ENCODE measurements around the gene UBE2E2. TPM values are rescaled to one million over a fixed set of nuclear protein-coding genes. Genes with fewer than 3 reads are reported as not detected.

The UBE2E2 gene
- total RNA-seq, 1 donor from 2014 or later, result 89.8 TPM

DNA sequence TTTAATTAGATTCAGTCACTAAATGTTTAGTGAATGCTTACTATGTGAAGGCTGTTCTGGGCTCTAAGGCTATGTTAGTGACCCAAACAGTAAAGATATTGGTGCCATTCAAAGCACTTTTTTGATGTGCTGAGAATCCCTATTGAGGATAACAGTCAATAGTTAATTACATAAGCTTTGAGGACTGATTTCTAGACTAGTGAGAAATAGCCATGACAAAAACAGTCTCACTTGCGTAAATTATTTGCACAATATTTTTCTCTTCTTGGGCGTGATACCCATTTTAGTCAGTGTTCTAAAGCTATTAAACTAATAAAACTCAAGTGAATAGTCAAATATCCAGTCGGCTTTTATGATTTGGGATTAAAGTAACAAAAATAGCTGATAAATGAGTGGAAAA, 74.6 kb downstream of the UBE2E2 start:
- Mint-ChIP-seq H3K27ac (no peak overlapping the region), H3K9me3 (peaks cover 3% of the 10 kb centered on the region), H3K36me3 (no peaks in the 10 kb centered on the region), H3K27me3 (ENCODE audit: insufficient read depth, low read depth) (peaks cover 4% of the 10 kb centered on the region), H3K4me1 (peaks cover 23% of the 10 kb centered on the region), H3K4me3 (no peak overlapping the region)
- DNase-seq (ENCODE audit: low spot score), result no peak
- Histone ChIP-seq H3K9me3 (ENCODE audit: low read depth) (no peaks in the 10 kb centered on the region), H3K27me3 (no peaks in the 10 kb centered on the region), H3K36me3 (no peaks in the 10 kb centered on the region), H4K20me1 (ENCODE audit: low read depth) (peaks cover 43% of the 10 kb centered on the region), H3K9ac (no peak overlapping the region), H3K4me1 (peaks cover 16% of the 10 kb centered on the region), H3K4me2 (no peak overlapping the region), H3K4me3 (no peak overlapping the region), H3F3A (ENCODE audit: low read depth) (no peaks in the 10 kb centered on the region), H2AFZ (replicated peaks) (no peak overlapping the region), H3K27ac (no peak overlapping the region), H3K79me2 (ENCODE audit: low read depth) (peaks cover 35% of the 10 kb centered on the region)
- TF ChIP-seq EZH2phosphoT487 (IDR thresholded peaks at IDR 0.05), result no peak
- no peak for TF ChIP-seq EZH2 (IDR thresholded peaks at IDR 0.05)
- TF ChIP-seq, protein P1, sequence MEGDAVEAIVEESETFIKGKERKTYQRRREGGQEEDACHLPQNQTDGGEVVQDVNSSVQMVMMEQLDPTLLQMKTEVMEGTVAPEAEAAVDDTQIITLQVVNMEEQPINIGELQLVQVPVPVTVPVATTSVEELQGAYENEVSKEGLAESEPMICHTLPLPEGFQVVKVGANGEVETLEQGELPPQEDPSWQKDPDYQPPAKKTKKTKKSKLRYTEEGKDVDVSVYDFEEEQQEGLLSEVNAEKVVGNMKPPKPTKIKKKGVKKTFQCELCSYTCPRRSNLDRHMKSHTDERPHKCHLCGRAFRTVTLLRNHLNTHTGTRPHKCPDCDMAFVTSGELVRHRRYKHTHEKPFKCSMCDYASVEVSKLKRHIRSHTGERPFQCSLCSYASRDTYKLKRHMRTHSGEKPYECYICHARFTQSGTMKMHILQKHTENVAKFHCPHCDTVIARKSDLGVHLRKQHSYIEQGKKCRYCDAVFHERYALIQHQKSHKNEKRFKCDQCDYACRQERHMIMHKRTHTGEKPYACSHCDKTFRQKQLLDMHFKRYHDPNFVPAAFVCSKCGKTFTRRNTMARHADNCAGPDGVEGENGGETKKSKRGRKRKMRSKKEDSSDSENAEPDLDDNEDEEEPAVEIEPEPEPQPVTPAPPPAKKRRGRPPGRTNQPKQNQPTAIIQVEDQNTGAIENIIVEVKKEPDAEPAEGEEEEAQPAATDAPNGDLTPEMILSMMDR (IDR thresholded peaks at IDR 0.05), result no peak

DNA sequence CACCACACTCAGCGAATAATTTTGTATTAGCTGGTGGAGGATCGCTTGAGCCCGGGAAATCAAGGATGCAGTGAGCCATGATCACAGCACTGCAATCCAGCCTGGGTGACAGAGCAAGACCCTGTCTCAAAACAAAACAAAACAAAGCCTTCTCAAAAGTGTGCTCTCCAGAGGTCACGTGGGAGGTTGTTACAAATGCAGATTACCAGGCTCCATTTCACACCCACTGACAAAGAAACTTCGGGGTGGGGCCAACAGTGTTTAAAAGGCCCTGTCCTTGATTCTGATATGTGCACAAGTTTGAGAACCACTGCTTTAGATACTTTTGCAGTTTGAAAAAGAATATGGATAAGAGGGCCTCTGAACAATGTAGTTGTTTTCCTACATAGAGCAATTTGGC, 80.5 kb downstream of the UBE2E2 start:
- Mint-ChIP-seq H3K27ac (no peak overlapping the region), H3K27me3 (ENCODE audit: insufficient read depth, low read depth) (no peaks in the 10 kb centered on the region), H3K9me3 (peaks cover 21% of the 10 kb centered on the region), H3K36me3 (peaks cover 8% of the 10 kb centered on the region), H3K4me1 (peaks cover 18% of the 10 kb centered on the region), H3K4me3 (no peak overlapping the region)
- no peak for TF ChIP-seq EZH2 (IDR thresholded peaks at IDR 0.05)
- TF ChIP-seq, protein P1 (IDR thresholded peaks at IDR 0.05), result no peak
- TF ChIP-seq EZH2phosphoT487 (IDR thresholded peaks at IDR 0.05), result no peak
- Histone ChIP-seq H3K4me2 (peak overlapping the region; percentile 14), H3K9ac (no peak overlapping the region), H3K27me3 (no peaks in the 10 kb centered on the region), H4K20me1 (ENCODE audit: low read depth) (peaks cover 54% of the 10 kb centered on the region), H3K79me2 (ENCODE audit: low read depth) (peaks cover 74% of the 10 kb centered on the region), H2AFZ (replicated peaks) (no peak overlapping the region), H3F3A (ENCODE audit: low read depth) (no peaks in the 10 kb centered on the region), H3K4me3 (no peak overlapping the region), H3K36me3 (no peaks in the 10 kb centered on the region), H3K9me3 (ENCODE audit: low read depth) (no peaks in the 10 kb centered on the region), H3K27ac (peak overlapping the region; percentile 25), H3K4me1 (peaks cover 22% of the 10 kb centered on the region)
- DNase-seq (ENCODE audit: low spot score), result no peak

DNA sequence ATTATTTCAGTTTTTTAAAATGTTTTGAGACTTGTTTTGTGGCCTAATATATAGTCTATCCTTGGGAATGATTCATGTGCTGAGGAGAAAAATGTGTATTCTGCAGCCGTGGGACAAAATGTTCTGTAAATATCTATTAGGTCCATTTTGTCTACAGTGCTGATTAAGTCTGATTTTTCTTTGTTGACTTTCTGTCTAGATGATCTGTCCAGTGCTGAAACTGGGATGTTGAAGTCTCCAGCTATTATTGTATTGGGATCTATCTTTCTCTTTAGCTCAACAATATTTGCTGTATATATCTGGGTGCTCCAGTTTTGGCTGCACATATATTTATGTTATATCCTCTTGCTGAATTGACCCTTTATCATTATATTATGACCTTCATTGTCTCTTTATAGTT, 85.2 kb downstream of the UBE2E2 start:
- Mint-ChIP-seq H3K9me3 (peaks cover 21% of the 10 kb centered on the region), H3K36me3 (peaks cover 8% of the 10 kb centered on the region), H3K4me3 (no peak overlapping the region), H3K27ac (no peak overlapping the region), H3K27me3 (ENCODE audit: insufficient read depth, low read depth) (no peaks in the 10 kb centered on the region), H3K4me1 (peaks cover 6% of the 10 kb centered on the region)
- H4K20me1 ChIP-seq (ENCODE audit: low read depth), result peaks cover 57% of the 10 kb centered on the region
- no peaks in the 10 kb centered on the region for H3F3A ChIP-seq (ENCODE audit: low read depth)
- no peak for DNase-seq (ENCODE audit: low spot score)
- H3K79me2 ChIP-seq (ENCODE audit: low read depth), result peaks cover 66% of the 10 kb centered on the region
- no peak overlapping the region for H3K4me3 ChIP-seq
- H3K27me3 ChIP-seq, result no peaks in the 10 kb centered on the region
- no peak overlapping the region for H3K4me2 ChIP-seq
- TF ChIP-seq, protein P1 (IDR thresholded peaks at IDR 0.05), result no peak
- TF ChIP-seq EZH2phosphoT487 (IDR thresholded peaks at IDR 0.05), result no peak
- TF ChIP-seq EZH2 (IDR thresholded peaks at IDR 0.05), result no peak
- H3K4me1 ChIP-seq, result peaks cover 17% of the 10 kb centered on the region
- no peak overlapping the region for H3K27ac ChIP-seq
- H3K36me3 ChIP-seq, result no peaks in the 10 kb centered on the region
- H3K9ac ChIP-seq, result no peak overlapping the region
- H3K9me3 ChIP-seq (ENCODE audit: low read depth), result no peaks in the 10 kb centered on the region
- no peak overlapping the region for H2AFZ ChIP-seq (replicated peaks)
